ENCODE results near the gene TCF4.

Gene TCF4

GRCh38 chr18:55380589-55380988, 207.4 kb downstream of the TCF4 start:
- no peak for FAIRE-seq

GRCh38 chr18:55376387-55376786, 211.6 kb downstream of the TCF4 start:
- no peak for FAIRE-seq

- no peak for FAIRE-seq
Measured at GRCh38 chr18:55375930-55376329, 212.1 kb downstream of the TCF4 start.

GRCh38 chr18:55374741-55375140, 213.3 kb downstream of the TCF4 start:
- no peak for FAIRE-seq

- no peak for FAIRE-seq
Measured at GRCh38 chr18:55372209-55372608, 215.8 kb downstream of the TCF4 start.

- no peak for FAIRE-seq
Measured at GRCh38 chr18:55370936-55371335, 217.1 kb downstream of the TCF4 start.

- no peak for FAIRE-seq
Measured at GRCh38 chr18:55369346-55369745, 218.6 kb downstream of the TCF4 start.

GRCh38 chr18:55365342-55365741, 222.7 kb downstream of the TCF4 start:
- FAIRE-seq, result no peak

GRCh38 chr18:55362303-55362702, 225.7 kb downstream of the TCF4 start:
- FAIRE-seq, result no peak

GRCh38 chr18:55361492-55362250, 226.3 kb downstream of the TCF4 start:
- no peak for FAIRE-seq

- no peak for FAIRE-seq
Measured at GRCh38 chr18:55360061-55360460, 227.9 kb downstream of the TCF4 start.

- FAIRE-seq, result no peak
Measured at GRCh38 chr18:55356815-55357214, 231.2 kb downstream of the TCF4 start.

GRCh38 chr18:55355223-55355622, 232.8 kb downstream of the TCF4 start:
- no peak for FAIRE-seq

- FAIRE-seq, result no peak
Measured at GRCh38 chr18:55354795-55355194, 233.2 kb downstream of the TCF4 start.

GRCh38 chr18:55353806-55354205, 234.2 kb downstream of the TCF4 start:
- FAIRE-seq, result no peak

- FAIRE-seq, result no peak
Measured at GRCh38 chr18:55353391-55353790, 234.6 kb downstream of the TCF4 start.

- FAIRE-seq, result no peak
Measured at GRCh38 chr18:55351980-55352714, 235.8 kb downstream of the TCF4 start.

GRCh38 chr18:55351241-55351691, 236.7 kb downstream of the TCF4 start:
- no peak for FAIRE-seq

GRCh38 chr18:55349685-55350084, 238.3 kb downstream of the TCF4 start:
- FAIRE-seq, result no peak

- FAIRE-seq, result no peak
Measured at GRCh38 chr18:55346961-55347740, 240.8 kb downstream of the TCF4 start.

GRCh38 chr18:55346387-55346786, 241.6 kb downstream of the TCF4 start:
- no peak for FAIRE-seq

- no peak for FAIRE-seq
Measured at GRCh38 chr18:55345103-55345950, 242.7 kb downstream of the TCF4 start.
